NOMO-1 treated with DMSO at 0.1 percent for 48 hours (cell line): Measurements from ENCODE around the gene MATN3.

Experiments
- DNase-seq: peaks from one replicate; lab custom pipeline; 2025; ENCODE audit not compliant: unreplicated experiment; lab: John Stamatoyannopoulos, UW

The MATN3 gene

GRCh38 chr2:19943189-19943588 lies 69.3 kb downstream of the MATN3 start:
- DNase-seq = no peak

DNA sequence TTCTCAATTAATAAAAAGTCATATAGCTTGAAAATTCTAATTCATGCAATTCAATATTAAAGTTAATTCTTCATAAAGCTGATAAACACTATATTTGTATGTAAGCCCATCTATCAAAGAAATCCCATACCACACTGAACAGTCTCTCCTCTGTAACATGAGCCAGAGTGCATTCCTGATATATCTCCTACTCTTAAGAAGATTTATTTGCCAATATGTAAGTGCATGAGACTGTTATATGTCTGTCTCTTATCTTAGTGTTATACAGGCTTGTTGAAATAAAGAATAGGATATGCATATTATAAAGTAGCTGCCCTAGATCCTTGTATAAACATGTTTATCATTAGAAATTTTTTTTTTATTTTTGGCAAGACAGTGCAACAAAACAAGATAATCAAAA lies 70.3 kb downstream of the MATN3 start:
- no peak for DNase-seq
